Upper lobe of left lung (tissue), 6 donors: ENCODE results near the gene MYLK. TPM values are rescaled to one million over a fixed set of nuclear protein-coding genes. Genes with fewer than 3 reads are reported as not detected.
A peak's percentile ranks its signal among the peaks of the same experiment; 100 is the strongest.

ENCODE experiments used
- ATAC-seq, 2 donors: fragments of 200-7000 bp; cut with Tn5 transposase; one replicate each; pipeline ENCODE4 v1.9.1; 2022; ENCODE audit warnings: mild to moderate bottlenecking in 2 of 2, moderate library complexity in 2 of 2; ENCODE audit not compliant: low FRiP score in 2 of 2
- DNase-seq, 2 donors: peaks; one replicate each; pipeline ENCODE4 v3.0.0-alpha.2; 2019 to 2020
- H3K27ac ChIP-seq, 4 donors: fragments of 200-600 bp; sonication (generic); one replicate each; pipeline ENCODE4 v1.5.1; 2016 to 2019
- H3K27me3 ChIP-seq, 4 donors: fragments of 200-600 bp; sonication (generic); one replicate each; pipeline ENCODE4 v1.5.1; 2017 to 2019
- H3K36me3 ChIP-seq, 4 donors: fragments of 200-600 bp; sonication (generic); one replicate each; pipeline ENCODE4 v1.5.1; 2016 to 2019
- H3K4me1 ChIP-seq, 4 donors: fragments of 200-600 bp; sonication (generic); one replicate each; pipeline ENCODE4 v1.5.1; 2018 to 2019
- H3K4me3 ChIP-seq, 4 donors: fragments of 200-600 bp; sonication (generic); one replicate each; pipeline ENCODE4 v1.5.1; 2017 to 2019; ENCODE audit warnings: mild to moderate bottlenecking in 2 of 4, moderate library complexity in 1 of 4
- H3K9me3 ChIP-seq, 4 donors: fragments of 200-600 bp; sonication (generic); one replicate each; pipeline ENCODE4 v1.5.1; 2018 to 2019
- CTCF ChIP-seq, 6 experiments: fragments of 450-650 bp in 4 of 6; fragments of 200-600 bp in 2 of 6; sonication (generic) in 2 of 6; IDR thresholded peaks; one replicate each; pipeline ENCODE4 v1.5.1; 2016 to 2019; ENCODE audit warnings: antibody characterized with exemption in 6 of 6
- EP300 ChIP-seq, 4 donors: sonication (generic); formaldehyde crosslinking; IDR thresholded peaks; one replicate each; pipeline ENCODE4 v1.5.1; 2017; ENCODE audit warnings: antibody characterized with exemption in 4 of 4, control low read depth in 2 of 4
- POLR2A ChIP-seq, 4 donors: fragments of 450-650 bp; IDR thresholded peaks; one replicate each; pipeline ENCODE4 v1.5.1; 2016 to 2017; ENCODE audit warnings: antibody characterized with exemption in 4 of 4, mild to moderate bottlenecking in 2 of 4
- POLR2AphosphoS5 ChIP-seq, 2 donors: sonication (generic); formaldehyde crosslinking; IDR thresholded peaks; one replicate each; pipeline ENCODE4 v1.5.1; 2017; ENCODE audit warnings: antibody characterized with exemption in 2 of 2
- WGBS, 2 donors: methylation state at CpG; one replicate each; pipeline ENCODE4 v1.1.5; 2017 to 2018; 5-methylcytosine and 5-hydroxymethylcytosine counted together
- total RNA-seq, 6 donors: library from RNA; depleted of rRNA in 4 of 6; stranded (reverse); fragments of >200 nt in 4 of 6; gene quantifications; one replicate each; pipeline versions ENCODE4 v1.1.0 to v1.2.1, GENCODE V29; 2016 to 2021
- donor health status: DM: no; HTN: no; CAD: no; lungs with moderate emphysema.
- donor health status: DM: no; HTN: yes; CAD: no; lungs with severe emphysema.

MYLK gene
- total RNA-seq, 6 donors from 2014 or later: 105 to 378 (median 160) TPM

GRCh38 chr3:123692671-123693070, 191.5 kb downstream of the MYLK start:
- peak overlapping the region; percentile 61 to 87 (median 76) for H3K27ac ChIP-seq
- DNase-seq (peak in 1 of 2 donors; percentile 31), ATAC-seq (no peak)
- peak overlapping the region in 1 of 4 donors; percentile 31 for H3K4me3 ChIP-seq
- peaks cover 67 to 78% (median 73%) of the 10 kb centered on the region in 4 donors for H3K4me1 ChIP-seq
- TF ChIP-seq POLR2A (IDR thresholded peaks at IDR 0.05): no peak
- TF ChIP-seq EP300 (IDR thresholded peaks at IDR 0.05): no peak
- no peak for TF ChIP-seq POLR2AphosphoS5 (IDR thresholded peaks at IDR 0.05)
- no peak for TF ChIP-seq CTCF (IDR thresholded peaks at IDR 0.05)
- no peaks in the 10 kb centered on the region for H3K9me3 ChIP-seq
- H3K27me3 ChIP-seq: no peaks in the 10 kb centered on the region
- 77 to 78% methylated on average over 13 of the region's 13 CpGs for WGBS, 2 donors
- peaks cover 0 to 17% (median 7%) of the 10 kb centered on the region in 4 donors for H3K36me3 ChIP-seq

- TF ChIP-seq POLR2AphosphoS5 (IDR thresholded peaks at IDR 0.05) (peak; percentile 13 to 74), CTCF (IDR thresholded peaks at IDR 0.05) (no peak), POLR2A (IDR thresholded peaks at IDR 0.05) (peak in 2 of 4 donors; percentile 16 to 36), EP300 (IDR thresholded peaks at IDR 0.05) (no peak)
- H3K9me3 ChIP-seq: no peaks in the 10 kb centered on the region
- H3K27ac ChIP-seq: peak overlapping the region; percentile 61 to 87 (median 76)
- peaks cover 0 to 17% (median 7%) of the 10 kb centered on the region in 4 donors for H3K36me3 ChIP-seq
- ATAC-seq (no peak), DNase-seq (peak in 1 of 2 donors; percentile 32)
- H3K4me1 ChIP-seq: peaks cover 61 to 79% (median 74%) of the 10 kb centered on the region in 4 donors
- H3K27me3 ChIP-seq: no peaks in the 10 kb centered on the region
- WGBS, 2 donors: 48 to 72% methylated on average over 9 of the region's 9 CpGs
- H3K4me3 ChIP-seq: peak overlapping the region in 3 of 4 donors; percentile 5 to 31 (median 16)
Observed at GRCh38 chr3:123692041-123692440, 192.1 kb downstream of the MYLK start.

GRCh38 chr3:123689831-123690230, 194.3 kb downstream of the MYLK start:
- peaks cover 0 to 20% (median 9%) of the 10 kb centered on the region in 4 donors for H3K36me3 ChIP-seq
- H3K4me3 ChIP-seq: peak overlapping the region in 1 of 4 donors; percentile 31
- H3K27me3 ChIP-seq: no peaks in the 10 kb centered on the region
- H3K9me3 ChIP-seq: no peaks in the 10 kb centered on the region
- peaks cover 40 to 60% (median 52%) of the 10 kb centered on the region in 4 donors for H3K4me1 ChIP-seq
- DNase-seq (no peak), ATAC-seq (no peak)
- peak overlapping the region; percentile 35 to 87 (median 76) for H3K27ac ChIP-seq
- WGBS, 2 donors: 78 to 86% methylated on average over 3 of the region's 3 CpGs
- TF ChIP-seq POLR2A (IDR thresholded peaks at IDR 0.05): no peak
- no peak for TF ChIP-seq POLR2AphosphoS5 (IDR thresholded peaks at IDR 0.05)
- TF ChIP-seq CTCF (IDR thresholded peaks at IDR 0.05): no peak
- no peak for TF ChIP-seq EP300 (IDR thresholded peaks at IDR 0.05)

- no peaks in the 10 kb centered on the region for H3K27me3 ChIP-seq
- H3K27ac ChIP-seq: peak overlapping the region; percentile 53 to 87 (median 72)
- no peak for DNase-seq
- WGBS, 2 donors: 77 to 86% methylated on average over 4 of the region's 4 CpGs
- ATAC-seq: peak; percentile 6 to 50
- TF ChIP-seq POLR2A (IDR thresholded peaks at IDR 0.05): no peak
- TF ChIP-seq CTCF (IDR thresholded peaks at IDR 0.05): no peak
- TF ChIP-seq POLR2AphosphoS5 (IDR thresholded peaks at IDR 0.05): peak; percentile 41 to 62
- TF ChIP-seq EP300 (IDR thresholded peaks at IDR 0.05): no peak
- H3K4me1 ChIP-seq: peaks cover 31 to 59% (median 47%) of the 10 kb centered on the region in 4 donors
- no peak overlapping the region for H3K4me3 ChIP-seq
- peaks cover 0 to 20% (median 9%) of the 10 kb centered on the region in 4 donors for H3K36me3 ChIP-seq
- H3K9me3 ChIP-seq: no peaks in the 10 kb centered on the region
Observed at GRCh38 chr3:123688241-123688747, 195.8 kb downstream of the MYLK start.

- Histone ChIP-seq H3K4me1 (peaks cover 26 to 57% (median 41%) of the 10 kb centered on the region in 4 donors), H3K9me3 (no peaks in the 10 kb centered on the region), H3K27ac (peak overlapping the region; percentile 53 to 87 (median 72)), H3K36me3 (peaks cover 0 to 13% (median 11%) of the 10 kb centered on the region in 4 donors), H3K4me3 (no peak overlapping the region), H3K27me3 (no peaks in the 10 kb centered on the region)
- DNase-seq (no peak), ATAC-seq (no peak)
- TF ChIP-seq EP300 (IDR thresholded peaks at IDR 0.05) (no peak), CTCF (IDR thresholded peaks at IDR 0.05) (no peak), POLR2A (IDR thresholded peaks at IDR 0.05) (no peak), POLR2AphosphoS5 (IDR thresholded peaks at IDR 0.05) (no peak)
Observed at GRCh38 chr3:123687286-123687685, 196.8 kb downstream of the MYLK start.
